Measurements from ENCODE around the gene CDH22. TPM values are rescaled to one million over a fixed set of nuclear protein-coding genes. Genes with fewer than 3 reads are reported as not detected.

Gene CDH22
- total RNA-seq: 1 to 10 TPM in 1 of 4 donors, under 1 TPM in 3; 0.26 to 1.2 (median 0.35) TPM

GRCh38 chr20:46308258-46309157, at the start of gene CDH22:
CDH22 (minus strand) TSS chr20:46308498; CDS start chr20:46251294, 57,204 bp downstream.
- DNase-seq (peak in 1 of 2 donors; percentile 33), ATAC-seq (peak; percentile 85)
- no peaks in the 10 kb centered on the region for H3K9me3 ChIP-seq
- peaks cover 66 to 78% (median 67%) of the 10 kb centered on the region in 3 donors for H3K27me3 ChIP-seq
- no peaks in the 10 kb centered on the region for H3K36me3 ChIP-seq
- H3K27ac ChIP-seq: no peak within 1 kb of the TSS
- H3K4me3 ChIP-seq: peak within 1 kb of the TSS; percentile 39 to 57 (median 48)
- intact Hi-C loops (cut with DNase I; ENCODE audit: low total_unique reads): loop anchor here (5.0 kb wide), 1 partner anchor 46 kb away; no protein-coding TSS in a partner anchor
- in situ Hi-C loops (cut with MboI; ENCODE audit: low sequenced_read_pairs in 4 of 4): no loop called here
- peaks cover 6 to 9% of the 10 kb centered on the region in 2 donors for H3K4me1 ChIP-seq
- TF ChIP-seq CTCF (IDR thresholded peaks at IDR 0.05 in 4 of 5, conservative IDR thresholded peaks at IDR 0.05 in 1 of 5) (peak; percentile 43 to 65 (median 56)), POLR2A (IDR thresholded peaks at IDR 0.05) (no peak)

GRCh38 chr20:46357030-46357514, 48.8 kb upstream of the CDH22 start:
- ATAC-seq: no peak
- peak overlapping the region in 2 of 4 donors; percentile 29 to 56 for H3K27ac ChIP-seq
- in situ Hi-C loops (cut with MboI; ENCODE audit: low sequenced_read_pairs in 4 of 4): loop anchor here in 1 of 4 donors (10.0 kb wide), 1 partner anchor 232 kb away; no protein-coding TSS in a partner anchor
- H3K4me3 ChIP-seq: no peak overlapping the region
- intact Hi-C loops (cut with DNase I; ENCODE audit: low total_unique reads): no loop called here
- DNase-seq: peak in 1 of 2 donors; percentile 32
- peaks cover 0 to 5% of the 10 kb centered on the region in 2 donors for H3K36me3 ChIP-seq
- H3K4me1 ChIP-seq: peaks cover 40 to 47% of the 10 kb centered on the region in 2 donors
- TF ChIP-seq POLR2A (IDR thresholded peaks at IDR 0.05): no peak
- TF ChIP-seq CTCF (IDR thresholded peaks at IDR 0.05 in 4 of 5, conservative IDR thresholded peaks at IDR 0.05 in 1 of 5): no peak
- H3K9me3 ChIP-seq: no peaks in the 10 kb centered on the region
- H3K27me3 ChIP-seq: no peaks in the 10 kb centered on the region

GRCh38 chr20:46356195-46357029, 48.1 kb upstream of the CDH22 start:
- intact Hi-C loops (cut with DNase I; ENCODE audit: low total_unique reads): no loop called here
- H3K4me3 ChIP-seq: no peak overlapping the region
- no peaks in the 10 kb centered on the region for H3K27me3 ChIP-seq
- TF ChIP-seq CTCF (IDR thresholded peaks at IDR 0.05 in 4 of 5, conservative IDR thresholded peaks at IDR 0.05 in 1 of 5): no peak
- TF ChIP-seq POLR2A (IDR thresholded peaks at IDR 0.05): no peak
- peaks cover 34 to 40% of the 10 kb centered on the region in 2 donors for H3K4me1 ChIP-seq
- no peak for DNase-seq
- no peaks in the 10 kb centered on the region for H3K9me3 ChIP-seq
- peak overlapping the region in 2 of 4 donors; percentile 29 to 56 for H3K27ac ChIP-seq
- no peak for ATAC-seq
- in situ Hi-C loops (cut with MboI; ENCODE audit: low sequenced_read_pairs in 4 of 4): loop anchor here in 1 of 4 donors (10.0 kb wide), 1 partner anchor 232 kb away; no protein-coding TSS in a partner anchor
- H3K36me3 ChIP-seq: peaks cover 0 to 12% of the 10 kb centered on the region in 2 donors

GRCh38 chr20:46355778-46356177, 47.5 kb upstream of the CDH22 start:
- Histone ChIP-seq H3K36me3 (peaks cover 0 to 18% of the 10 kb centered on the region in 2 donors), H3K27ac (no peak overlapping the region), H3K4me1 (peaks cover 33 to 35% of the 10 kb centered on the region in 2 donors), H3K27me3 (no peaks in the 10 kb centered on the region), H3K4me3 (no peak overlapping the region), H3K9me3 (no peaks in the 10 kb centered on the region)
- in situ Hi-C loops (cut with MboI; ENCODE audit: low sequenced_read_pairs in 4 of 4) (loop anchor here in 1 of 4 donors (10.0 kb wide), 1 partner anchor 231 kb away; no protein-coding TSS in a partner anchor), intact Hi-C loops (cut with DNase I; ENCODE audit: low total_unique reads) (no loop called here)
- ATAC-seq (no peak), DNase-seq (no peak)
- TF ChIP-seq POLR2A (IDR thresholded peaks at IDR 0.05) (no peak), CTCF (IDR thresholded peaks at IDR 0.05 in 4 of 5, conservative IDR thresholded peaks at IDR 0.05 in 1 of 5) (no peak)
